ENCODE measurements around the gene GPC5.

GPC5 gene

GRCh38 chr13:92259046-92259445, 860.6 kb downstream of the GPC5 start:
- no peaks in the 10 kb centered on the region for H3K36me3 ChIP-seq (ENCODE audit: control insufficient read depth in 2 of 2, insufficient read depth in 1 of 2, low read length in 2 of 2)
- ChIA-PET CTCF (interaction anchor here (0.6 to 0.7 kb wide), 2 partner anchors 80 to 415 kb away, joined by 3 read pairs; no protein-coding TSS in a partner anchor), POLR2A (no interaction called here)
- no peak overlapping the region for H3K4me3 ChIP-seq (ENCODE audit: low read depth, low read length)
- TF ChIP-seq TCF7L2 (IDR thresholded peaks at IDR 0.05; ENCODE audit: borderline replicate concordance, low read depth, low read length): no peak
- no peak for TF ChIP-seq SCRT1 (tag by site-specific recombination; IDR thresholded peaks at IDR 0.05; ENCODE audit: borderline replicate concordance)
- TF ChIP-seq ZNF114 (tag by site-specific recombination; IDR thresholded peaks at IDR 0.05): no peak
- no peak for TF ChIP-seq ZNF510 (tag by site-specific recombination; IDR thresholded peaks at IDR 0.05; ENCODE audit: insufficient replicate concordance)
- no peak for TF ChIP-seq GLIS2 (tag by site-specific recombination; IDR thresholded peaks at IDR 0.05)
- no peak for TF ChIP-seq ZNF248 (tag by site-specific recombination; IDR thresholded peaks at IDR 0.05)
- TF ChIP-seq ZNF548 (tag by site-specific recombination; IDR thresholded peaks at IDR 0.05): no peak
- TF ChIP-seq PRDM6 (tag by site-specific recombination; IDR thresholded peaks at IDR 0.05): no peak
- TF ChIP-seq ZNF2 (tag by site-specific recombination; IDR thresholded peaks at IDR 0.05): no peak
- TF ChIP-seq ZNF521 (tag by site-specific recombination; IDR thresholded peaks at IDR 0.05): no peak
- no peak for TF ChIP-seq ZBTB11 (tag by site-specific recombination; conservative IDR thresholded peaks at IDR 0.05; ENCODE audit: low read depth)
- no peak for TF ChIP-seq ZNF518A (tag by site-specific recombination; conservative IDR thresholded peaks at IDR 0.05; ENCODE audit: low read depth)
- TF ChIP-seq ZNF777 (tag by site-specific recombination; IDR thresholded peaks at IDR 0.05; ENCODE audit: borderline replicate concordance): no peak
- TF ChIP-seq ZSCAN30 (tag by site-specific recombination; IDR thresholded peaks at IDR 0.05): no peak
- TF ChIP-seq ZNF37A (tag by site-specific recombination; IDR thresholded peaks at IDR 0.05): no peak
- no peak for TF ChIP-seq ZNF175 (tag by site-specific recombination; IDR thresholded peaks at IDR 0.05)
- no peak overlapping the region for H3K27ac ChIP-seq (ENCODE audit: extremely low read depth, low read depth, low read length)
- no peaks in the 10 kb centered on the region for H3K4me1 ChIP-seq (ENCODE audit: control insufficient read depth, insufficient read depth, low read length)
- no peaks in the 10 kb centered on the region for H3K9me3 ChIP-seq (ENCODE audit: control insufficient read depth, insufficient read depth, low read depth, low read length)

All from HEK293 (cell line).